Measurements from ENCODE around the gene ETV1.

ETV1 gene

DNA sequence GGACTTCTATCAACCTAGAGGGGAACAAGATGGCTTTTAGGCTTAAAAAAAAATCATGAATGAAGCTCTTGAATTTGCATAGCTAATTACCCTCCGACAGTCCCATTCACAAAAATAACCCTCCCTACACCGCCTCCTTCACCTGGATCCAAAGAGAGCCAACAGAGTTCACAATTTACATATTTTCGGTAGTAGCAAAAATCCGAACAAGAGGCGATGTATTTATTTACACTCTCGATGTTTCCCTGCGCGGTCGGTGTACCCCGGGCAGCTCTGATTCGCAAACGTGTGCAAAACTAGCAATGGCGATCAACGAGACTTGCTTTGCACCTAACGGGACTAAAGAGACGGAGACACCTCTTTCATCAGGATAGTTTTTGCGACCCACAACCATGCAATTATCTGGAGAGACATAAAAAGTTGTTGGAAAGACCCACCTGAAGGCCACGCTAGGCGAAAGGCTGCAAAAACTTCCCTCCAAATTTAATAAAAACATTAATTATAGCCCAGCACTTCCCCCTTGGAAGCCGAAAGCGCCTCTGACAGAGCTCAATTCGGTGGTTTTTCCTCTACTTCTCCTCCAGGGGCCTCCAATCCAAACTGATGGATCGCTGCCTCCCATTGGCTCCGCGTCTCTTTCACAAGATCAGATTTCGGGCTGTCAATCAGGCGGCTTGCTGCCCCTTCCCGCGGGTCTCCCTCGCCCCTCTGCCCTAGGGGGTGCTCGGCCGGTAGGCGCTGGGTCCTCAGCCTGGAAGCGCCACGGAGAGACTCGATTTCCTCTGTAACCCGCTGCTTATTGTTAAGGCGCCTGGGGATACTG, at the start of gene ETV1:
TSS of gene ETV1 (minus strand) at position 541 of the 823 bp plus-strand sequence. CDS start 614 bp downstream, outside the sequence.
- Mint-ChIP-seq H3K36me3 (ENCODE audit: low read depth) (no peaks in the 10 kb centered on the region), H3K27ac (no peak within 1 kb of the TSS), H3K4me1 (ENCODE audit: low read depth) (no peaks in the 10 kb centered on the region), H3K4me3 (no peak within 1 kb of the TSS), H3K27me3 (peaks cover 9% of the 10 kb centered on the region), H3K9me3 (no peaks in the 10 kb centered on the region)

- no peak overlapping the region for H3K27ac Mint-ChIP-seq
- no peaks in the 10 kb centered on the region for H3K36me3 Mint-ChIP-seq (ENCODE audit: low read depth)
- H3K4me1 Mint-ChIP-seq (ENCODE audit: low read depth): no peaks in the 10 kb centered on the region
- no peaks in the 10 kb centered on the region for H3K27me3 Mint-ChIP-seq
- no peaks in the 10 kb centered on the region for H3K9me3 Mint-ChIP-seq
- no peak overlapping the region for H3K4me3 Mint-ChIP-seq
Observed at GRCh38 chr7:14024406-14024805, 34.9 kb upstream of the ETV1 start.

DNA sequence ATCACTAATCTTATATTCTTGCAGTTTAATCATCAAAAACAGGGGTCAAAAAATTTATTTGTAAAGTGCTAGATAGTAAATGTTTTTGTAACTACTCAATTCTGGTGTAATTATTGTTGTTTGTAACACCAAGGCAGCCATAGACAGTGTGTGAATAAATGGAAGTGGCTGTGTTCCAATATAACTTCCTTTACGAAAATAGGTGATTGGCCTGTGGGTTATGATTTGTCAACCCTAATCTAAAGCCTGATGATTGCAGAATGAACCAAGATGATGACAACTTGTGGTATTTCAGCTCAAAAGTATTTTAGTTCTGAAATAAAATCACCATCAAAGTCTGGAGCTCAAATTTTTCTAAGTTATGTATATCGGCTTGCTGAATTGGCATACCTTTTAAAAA, 34.4 kb upstream of the ETV1 start:
- Mint-ChIP-seq H3K27ac (no peak overlapping the region), H3K4me1 (ENCODE audit: low read depth) (no peaks in the 10 kb centered on the region), H3K27me3 (no peaks in the 10 kb centered on the region), H3K4me3 (no peak overlapping the region), H3K9me3 (no peaks in the 10 kb centered on the region), H3K36me3 (ENCODE audit: low read depth) (no peaks in the 10 kb centered on the region)

DNA sequence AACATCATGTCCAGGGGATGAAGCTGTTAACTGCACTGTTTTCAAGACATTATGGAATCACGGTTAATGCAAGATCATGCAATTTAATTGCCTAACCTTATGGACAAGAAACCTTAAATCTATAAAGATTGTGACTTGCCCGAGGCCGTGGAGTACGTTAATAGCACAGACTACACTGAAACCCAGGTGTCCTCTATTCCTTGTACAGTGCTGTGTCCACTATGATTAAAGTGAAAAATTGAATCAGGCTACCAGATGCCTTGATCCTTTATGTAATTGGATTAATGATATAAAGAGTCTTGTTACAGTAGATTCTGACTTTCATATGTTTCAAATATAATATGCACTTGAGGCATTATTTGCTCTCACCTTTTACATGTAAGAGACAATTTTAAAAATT, 33.9 kb upstream of the ETV1 start:
- no peaks in the 10 kb centered on the region for H3K36me3 Mint-ChIP-seq (ENCODE audit: low read depth)
- no peak overlapping the region for H3K4me3 Mint-ChIP-seq
- no peaks in the 10 kb centered on the region for H3K27me3 Mint-ChIP-seq
- no peaks in the 10 kb centered on the region for H3K4me1 Mint-ChIP-seq (ENCODE audit: low read depth)
- H3K27ac Mint-ChIP-seq: no peak overlapping the region
- no peaks in the 10 kb centered on the region for H3K9me3 Mint-ChIP-seq

DNA sequence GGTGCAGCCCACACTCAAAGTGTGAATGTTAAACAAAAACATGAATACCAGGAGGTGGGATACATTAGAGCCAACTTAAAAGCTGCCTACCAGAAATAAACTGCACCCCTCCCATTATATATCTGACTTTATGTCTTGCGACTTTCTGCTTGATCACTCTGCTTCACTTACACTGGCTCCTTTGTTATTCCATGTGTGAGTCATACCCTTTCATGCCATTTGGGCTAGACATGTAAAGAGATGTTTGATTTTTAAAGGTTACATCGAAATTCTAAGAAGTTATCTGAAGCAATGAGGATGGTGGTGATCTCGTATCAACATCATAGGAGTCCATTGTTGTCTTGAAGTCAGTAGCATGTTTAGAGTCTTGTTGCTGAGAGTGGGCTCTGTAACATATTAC, 31.6 kb upstream of the ETV1 start:
- H3K27ac Mint-ChIP-seq: no peak overlapping the region
- no peaks in the 10 kb centered on the region for H3K36me3 Mint-ChIP-seq (ENCODE audit: low read depth)
- H3K4me3 Mint-ChIP-seq: no peak overlapping the region
- H3K27me3 Mint-ChIP-seq: no peaks in the 10 kb centered on the region
- no peaks in the 10 kb centered on the region for H3K4me1 Mint-ChIP-seq (ENCODE audit: low read depth)
- no peaks in the 10 kb centered on the region for H3K9me3 Mint-ChIP-seq

DNA sequence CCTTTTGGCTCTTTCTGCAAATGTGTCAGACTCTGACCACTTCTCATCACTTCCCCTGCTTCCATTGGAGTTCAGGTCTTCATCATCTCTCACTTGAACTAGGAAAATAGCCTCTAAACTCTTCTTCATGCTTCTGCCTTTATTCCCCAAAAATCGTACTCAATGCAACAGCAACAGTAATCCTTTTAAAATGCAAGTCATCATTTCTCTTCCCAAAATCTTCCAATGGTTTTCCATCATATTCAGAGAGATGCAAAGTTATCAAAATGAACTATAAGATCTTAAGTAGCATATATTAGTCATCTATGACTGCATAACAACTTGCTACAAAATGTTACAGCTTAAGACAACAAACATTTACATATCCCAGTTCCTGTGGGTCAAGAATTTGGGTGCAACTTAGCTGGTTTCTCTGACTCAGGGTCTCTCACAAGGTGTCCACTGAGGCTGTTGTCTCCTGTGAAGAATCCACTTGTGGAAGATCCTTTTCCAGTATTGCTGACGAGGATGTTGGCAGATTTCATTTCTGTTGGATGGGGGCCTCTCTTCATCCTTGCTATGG, 31.0 kb upstream of the ETV1 start:
- H3K36me3 Mint-ChIP-seq (ENCODE audit: low read depth): no peaks in the 10 kb centered on the region
- no peaks in the 10 kb centered on the region for H3K9me3 Mint-ChIP-seq
- no peaks in the 10 kb centered on the region for H3K27me3 Mint-ChIP-seq
- no peak overlapping the region for H3K4me3 Mint-ChIP-seq
- no peak overlapping the region for H3K27ac Mint-ChIP-seq
- H3K4me1 Mint-ChIP-seq (ENCODE audit: low read depth): no peaks in the 10 kb centered on the region

DNA sequence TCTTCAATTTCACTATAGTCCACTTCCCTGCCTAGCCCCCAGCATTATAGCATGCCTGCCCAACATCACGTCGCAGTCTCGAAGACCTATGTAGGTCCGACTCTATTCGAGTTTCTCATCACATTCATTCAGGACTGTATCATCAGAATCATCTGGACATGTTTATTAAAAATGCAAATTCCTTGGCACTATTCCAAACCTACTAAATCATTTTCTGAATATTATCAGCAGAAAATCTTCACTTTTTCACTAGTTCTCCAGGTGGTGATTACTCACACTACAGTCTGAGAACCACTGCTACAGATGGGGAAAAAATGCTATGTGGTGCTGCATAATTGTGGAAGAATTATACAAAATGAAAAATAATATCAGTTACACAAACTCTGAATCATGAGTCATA, 29.3 kb upstream of the ETV1 start:
- Mint-ChIP-seq H3K9me3 (no peaks in the 10 kb centered on the region), H3K27me3 (no peaks in the 10 kb centered on the region)

DNA sequence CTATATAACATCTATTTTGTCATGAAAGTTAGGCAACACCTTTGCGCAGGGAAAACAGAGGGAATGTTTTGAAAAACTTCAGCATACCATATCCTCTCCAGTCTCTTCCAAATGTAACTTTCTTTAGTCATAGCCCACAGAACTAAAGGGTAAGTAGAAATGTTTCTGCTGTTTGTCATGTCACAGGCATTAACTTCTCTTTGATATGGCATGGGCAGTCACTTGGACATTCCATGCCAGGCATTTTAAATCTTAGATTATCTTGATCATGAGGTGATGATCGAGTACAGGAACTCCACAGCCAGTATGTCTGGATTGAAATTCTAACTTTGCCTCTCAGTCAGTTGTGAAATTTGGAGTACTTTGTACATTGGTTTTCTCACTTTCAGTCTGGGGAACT, 27.5 kb upstream of the ETV1 start:
- H3K27ac Mint-ChIP-seq: no peak overlapping the region
- no peak overlapping the region for H3K4me3 Mint-ChIP-seq

More for the DNA sequence above, 29.3 kb upstream of the ETV1 start:
- H3K4me3 Mint-ChIP-seq: no peak overlapping the region
- peaks cover 5% of the 10 kb centered on the region for H3K4me1 Mint-ChIP-seq (ENCODE audit: low read depth)
- no peak overlapping the region for H3K27ac Mint-ChIP-seq
- H3K36me3 Mint-ChIP-seq (ENCODE audit: low read depth): no peaks in the 10 kb centered on the region

GRCh38 chr7:14013898-14014297, 24.4 kb upstream of the ETV1 start:
- Mint-ChIP-seq H3K4me1 (ENCODE audit: low read depth) (peaks cover 6% of the 10 kb centered on the region), H3K36me3 (ENCODE audit: low read depth) (no peaks in the 10 kb centered on the region), H3K27me3 (no peaks in the 10 kb centered on the region), H3K9me3 (no peaks in the 10 kb centered on the region), H3K27ac (peak overlapping the region; percentile 28), H3K4me3 (no peak overlapping the region)

More for the DNA sequence above, 27.5 kb upstream of the ETV1 start:
- Mint-ChIP-seq H3K4me1 (ENCODE audit: low read depth) (peaks cover 6% of the 10 kb centered on the region), H3K27me3 (no peaks in the 10 kb centered on the region), H3K36me3 (ENCODE audit: low read depth) (no peaks in the 10 kb centered on the region), H3K9me3 (no peaks in the 10 kb centered on the region)

DNA sequence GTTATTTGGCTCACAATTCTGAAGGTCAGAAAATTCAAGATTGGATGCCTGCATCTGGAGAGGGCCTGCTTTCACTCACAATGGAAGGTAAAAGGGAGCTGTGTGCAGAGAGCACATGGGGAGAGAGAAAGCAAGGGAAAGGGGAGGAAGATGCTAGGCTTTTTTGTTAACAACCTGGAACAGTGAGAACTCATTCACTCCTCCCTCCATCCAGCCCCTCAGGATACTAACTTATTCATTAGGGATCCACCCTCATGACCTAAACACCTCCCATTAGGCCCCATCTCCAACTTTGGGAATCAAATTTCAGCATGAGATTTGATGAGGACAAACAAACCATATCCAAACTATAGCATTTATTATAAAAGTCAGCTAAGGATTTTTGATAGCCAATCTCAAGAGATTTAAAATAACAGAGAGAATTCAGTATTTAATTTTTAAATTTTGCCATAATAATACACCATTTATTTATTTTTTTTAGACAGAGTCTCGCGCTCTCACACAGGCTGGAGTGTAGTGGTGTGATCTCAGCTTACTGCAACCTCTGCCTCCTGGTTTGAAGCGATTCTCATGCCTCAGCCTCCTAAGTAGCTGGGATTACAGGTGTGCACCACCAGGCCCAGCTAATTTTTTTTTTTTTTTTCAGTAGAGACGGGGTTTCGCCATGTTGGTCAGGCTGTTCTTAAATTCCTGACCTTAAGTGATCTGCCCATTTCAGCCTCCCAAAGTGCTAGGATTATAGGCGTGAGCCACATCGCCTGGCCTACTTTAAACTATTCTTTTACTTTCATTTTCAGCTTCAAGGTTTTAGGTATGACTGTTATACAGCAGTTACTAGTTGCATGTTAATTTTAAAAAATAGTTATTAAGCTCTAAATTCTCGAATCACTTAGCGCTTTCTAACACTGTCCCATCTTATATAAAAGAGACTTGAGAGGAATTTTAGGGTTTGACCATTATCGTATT, 20.3 kb upstream of the ETV1 start:
- Mint-ChIP-seq H3K36me3 (ENCODE audit: low read depth) (no peaks in the 10 kb centered on the region), H3K4me1 (ENCODE audit: low read depth) (peaks cover 6% of the 10 kb centered on the region), H3K9me3 (peaks cover 7% of the 10 kb centered on the region), H3K27me3 (no peaks in the 10 kb centered on the region), H3K27ac (no peak overlapping the region), H3K4me3 (no peak overlapping the region)

DNA sequence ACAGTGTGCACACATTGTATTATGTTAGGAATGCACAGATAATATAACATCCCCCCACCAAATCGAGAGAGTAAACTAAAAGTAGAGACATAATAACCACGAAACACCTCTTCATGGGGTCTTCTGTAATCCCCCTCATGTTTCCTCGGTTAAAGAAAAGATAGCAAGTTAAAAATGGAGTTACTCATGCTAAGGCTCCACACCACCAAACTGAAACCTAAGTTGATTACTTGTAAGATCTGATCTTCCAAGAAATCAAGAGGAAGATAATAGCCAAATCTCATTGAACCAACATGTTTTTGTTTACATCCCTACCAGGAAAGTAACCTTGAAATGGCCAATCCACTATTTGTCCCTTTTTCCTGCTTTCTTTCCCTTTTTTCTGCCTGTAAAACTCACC, 11.7 kb upstream of the ETV1 start:
- Mint-ChIP-seq H3K36me3 (ENCODE audit: low read depth) (no peaks in the 10 kb centered on the region), H3K4me3 (no peak overlapping the region), H3K9me3 (peaks cover 7% of the 10 kb centered on the region), H3K27ac (no peak overlapping the region), H3K4me1 (ENCODE audit: low read depth) (no peaks in the 10 kb centered on the region), H3K27me3 (no peaks in the 10 kb centered on the region)

DNA sequence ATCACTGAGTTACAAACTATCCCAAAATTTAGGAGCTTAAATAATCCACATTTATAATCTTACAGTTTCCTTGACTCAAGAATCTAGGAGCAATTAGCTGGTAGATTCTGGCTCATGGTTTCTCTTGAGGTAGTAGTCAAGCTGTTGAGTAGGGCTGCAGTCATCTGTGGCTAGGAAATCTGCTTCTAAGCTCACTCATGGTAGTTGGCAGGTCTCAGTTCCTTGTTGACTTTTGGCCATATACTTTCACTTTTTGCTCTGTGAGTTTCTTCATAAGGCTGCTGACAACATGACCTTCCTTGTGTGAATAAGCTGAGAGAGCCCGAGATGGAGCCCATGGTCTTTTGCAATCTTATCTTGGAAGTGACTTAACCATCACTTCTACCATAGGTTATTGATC, 10.8 kb upstream of the ETV1 start:
- H3K27me3 Mint-ChIP-seq: no peaks in the 10 kb centered on the region
- H3K9me3 Mint-ChIP-seq: peaks cover 1% of the 10 kb centered on the region
- no peaks in the 10 kb centered on the region for H3K36me3 Mint-ChIP-seq (ENCODE audit: low read depth)

GRCh38 chr7:13998866-13999265, 9.4 kb upstream of the ETV1 start:
- no peak overlapping the region for H3K27ac Mint-ChIP-seq
- no peaks in the 10 kb centered on the region for H3K4me1 Mint-ChIP-seq (ENCODE audit: low read depth)
- H3K9me3 Mint-ChIP-seq: no peaks in the 10 kb centered on the region
- H3K36me3 Mint-ChIP-seq (ENCODE audit: low read depth): no peaks in the 10 kb centered on the region
- H3K4me3 Mint-ChIP-seq: no peak overlapping the region
- H3K27me3 Mint-ChIP-seq: no peaks in the 10 kb centered on the region

More for the DNA sequence above, 10.8 kb upstream of the ETV1 start:
- H3K4me3 Mint-ChIP-seq: no peak overlapping the region
- H3K4me1 Mint-ChIP-seq (ENCODE audit: low read depth): no peaks in the 10 kb centered on the region
- no peak overlapping the region for H3K27ac Mint-ChIP-seq

GRCh38 chr7:13992596-13992964, 3.1 kb upstream of the ETV1 start:
- no peaks in the 10 kb centered on the region for H3K27me3 Mint-ChIP-seq
- no peak overlapping the region for H3K4me3 Mint-ChIP-seq
- H3K27ac Mint-ChIP-seq: no peak overlapping the region
- H3K9me3 Mint-ChIP-seq: no peaks in the 10 kb centered on the region
- H3K4me1 Mint-ChIP-seq (ENCODE audit: low read depth): no peaks in the 10 kb centered on the region
- H3K36me3 Mint-ChIP-seq (ENCODE audit: low read depth): no peaks in the 10 kb centered on the region

All from stimulated activated naive CD8-positive, alpha-beta T cell treated with anti-CD3 and anti-CD28 coated beads, Interleukin-15, Interleukin-2, amounts not matched to agents 100 ng/mL and 50 ng/mL, for 24 hours (primary cell).